Smooth muscle cell (in vitro differentiated cells): Measurements from ENCODE around the gene UQCC3. TPM values are rescaled to one million over a fixed set of nuclear protein-coding genes. Genes with fewer than 3 reads are reported as not detected.
A peak's percentile ranks its signal among the peaks of the same experiment; 100 is the strongest.

Experiments used
- DNase-seq: peaks from one replicate; lab custom pipeline; 2025; ENCODE audit not compliant: unreplicated experiment; lab: John Stamatoyannopoulos, UW
- H2AFZ ChIP-seq: fragments of 200-600 bp; sonication (generic); 2 replicates; pipeline ENCODE4 v1.6.0; 2016; ENCODE audit warnings: antibody characterized with exemption, low read depth, mild to moderate bottlenecking
- H3F3A ChIP-seq: fragments of 200-600 bp; sonication (generic); 2 replicates; pipeline ENCODE4 v1.6.0; 2017; ENCODE audit warnings: antibody characterized with exemption, low read depth
- H3K27ac ChIP-seq: fragments of 200-600 bp; sonication (generic); 2 replicates; pipeline ENCODE4 v1.5.1; 2016; ENCODE audit warnings: low read depth, mild to moderate bottlenecking
- H3K27me3 ChIP-seq: fragments of 200-600 bp; sonication (generic); 2 replicates; pipeline ENCODE4 v1.6.1; 2016; ENCODE audit warnings: low read depth, mild to moderate bottlenecking
- H3K36me3 ChIP-seq: fragments of 200-600 bp; sonication (generic); 2 replicates; pipeline ENCODE4 v1.5.1; 2016; ENCODE audit warnings: low read depth
- H3K4me1 ChIP-seq: fragments of 200-600 bp; sonication (generic); 2 replicates; pipeline ENCODE4 v1.5.1; 2016; ENCODE audit warnings: low read depth
- H3K4me2 ChIP-seq: fragments of 200-600 bp; sonication (generic); 2 replicates; pipeline ENCODE4 v1.6.0; 2016; ENCODE audit warnings: mild to moderate bottlenecking
- H3K4me3 ChIP-seq: fragments of 200-600 bp; sonication (generic); 2 replicates; pipeline ENCODE4 v1.5.1; 2016; ENCODE audit warnings: mild to moderate bottlenecking
- H3K79me2 ChIP-seq: fragments of 200-600 bp; sonication (generic); 2 replicates; pipeline ENCODE4 v1.6.0; 2016; ENCODE audit warnings: low read depth, mild to moderate bottlenecking
- H3K9ac ChIP-seq: fragments of 200-600 bp; sonication (generic); 2 replicates; pipeline ENCODE4 v1.6.0; 2016; ENCODE audit warnings: low read depth
- H3K9me3 ChIP-seq: fragments of 200-600 bp; sonication (generic); replicated peaks from 2 replicates; pipeline ENCODE4 v1.5.1; 2016; ENCODE audit warnings: low read depth
- H4K20me1 ChIP-seq: fragments of 200-600 bp; sonication (generic); 2 replicates; pipeline ENCODE4 v1.6.0; 2016; ENCODE audit warnings: low read depth
- CTCF ChIP-seq: fragments of 200-600 bp; sonication (generic); IDR thresholded peaks from 2 replicates; pipeline ENCODE4 v1.5.1; 2017; ENCODE audit warnings: borderline replicate concordance, mild to moderate bottlenecking, antibody characterized with exemption; ENCODE audit not compliant: insufficient read depth, poor library complexity, severe bottlenecking
- WGBS: methylation state at CpG from one replicate; pipeline ENCODE4 v1.1.7; 2016; ENCODE audit warnings: low lambda C conversion rate; 5-methylcytosine and 5-hydroxymethylcytosine counted together
- polyA plus RNA-seq: library from polyadenylated mRNA; unstranded; fragments of >200 nt; fragmentation: Nextera tagmentation; extraction: Ambion mirVana; gene quantifications from 2 replicates; pipeline ENCODE4 v1.2.1, GENCODE V29; 2016
- total RNA-seq: library from RNA; depleted of rRNA; stranded (reverse); fragments of >200 nt; gene quantifications from 2 replicates; pipeline ENCODE4 v1.2.3, GENCODE V29; 2014

The UQCC3 gene
- total RNA-seq (5.5 and 7.7 TPM in 2 replicates), polyA plus RNA-seq (14.4 and 16.7 TPM in 2 replicates)

- WGBS: under 1% methylated on average over 52 of the region's 59 CpGs
- no peaks in the 10 kb centered on the region for H3K9me3 ChIP-seq
- TF ChIP-seq CTCF: no peak
- H3K9ac ChIP-seq: peak within 1 kb of the TSS; percentile 65
- no peaks in the 10 kb centered on the region for H3K27me3 ChIP-seq
- H3K4me2 ChIP-seq: peak within 1 kb of the TSS; percentile 93
- DNase-seq: peak; percentile 79
- peaks cover 13% of the 10 kb centered on the region for H3K4me1 ChIP-seq
- H4K20me1 ChIP-seq: peaks cover 7% of the 10 kb centered on the region
- H3K4me3 ChIP-seq: peak within 1 kb of the TSS; percentile 76
- peaks cover 20% of the 10 kb centered on the region for H3K79me2 ChIP-seq
- peaks cover 33% of the 10 kb centered on the region for H3F3A ChIP-seq
- peak within 1 kb of the TSS; percentile 78 for H3K27ac ChIP-seq
- no peaks in the 10 kb centered on the region for H3K36me3 ChIP-seq
- H2AFZ ChIP-seq: peak within 1 kb of the TSS; percentile 90
These were observed at the start of gene UQCC3, which contains the start of gene LBHD1 for GRCh38 chr11:62671608-62672389. UQCC3 (plus strand) TSS chr11:62671673; CDS start chr11:62671746, 73 bp downstream. LBHD1 (minus strand) TSS chr11:62672267; CDS start chr11:62670031, 2,236 bp downstream.

GRCh38 chr11:62622476-62623089 is 48.9 kb upstream of the UQCC3 start:
- no peak for DNase-seq
- peak overlapping the region; percentile 54 for H3K9ac ChIP-seq
- H4K20me1 ChIP-seq: no peaks in the 10 kb centered on the region
- H2AFZ ChIP-seq: no peak overlapping the region
- H3K4me2 ChIP-seq: peak overlapping the region; percentile 97
- peaks cover 29% of the 10 kb centered on the region for H3F3A ChIP-seq
- peak overlapping the region; percentile 92 for H3K27ac ChIP-seq
- peaks cover 10% of the 10 kb centered on the region for H3K4me1 ChIP-seq
- 94% methylated on average over 7 of the region's 7 CpGs for WGBS
- no peaks in the 10 kb centered on the region for H3K27me3 ChIP-seq
- H3K79me2 ChIP-seq: peaks cover 13% of the 10 kb centered on the region
- H3K4me3 ChIP-seq: peak overlapping the region; percentile 57
- TF ChIP-seq CTCF: no peak
- H3K9me3 ChIP-seq: no peaks in the 10 kb centered on the region
- peaks cover 3% of the 10 kb centered on the region for H3K36me3 ChIP-seq

GRCh38 chr11:62627713-62628112 is 43.8 kb upstream of the UQCC3 start:
- no peak for TF ChIP-seq CTCF
- no peak overlapping the region for H3K4me2 ChIP-seq
- H3K27me3 ChIP-seq: no peaks in the 10 kb centered on the region
- DNase-seq: no peak
- H3K27ac ChIP-seq: no peak overlapping the region
- H2AFZ ChIP-seq: no peak overlapping the region
- H3K9ac ChIP-seq: no peak overlapping the region
- H3K9me3 ChIP-seq: no peaks in the 10 kb centered on the region
- H3F3A ChIP-seq: peaks cover 16% of the 10 kb centered on the region
- H3K36me3 ChIP-seq: peaks cover 13% of the 10 kb centered on the region
- WGBS: 89% methylated on average over 3 of the region's 3 CpGs
- H3K4me1 ChIP-seq: no peaks in the 10 kb centered on the region
- H4K20me1 ChIP-seq: no peaks in the 10 kb centered on the region
- H3K4me3 ChIP-seq: no peak overlapping the region
- H3K79me2 ChIP-seq: no peaks in the 10 kb centered on the region
